Measurements from ENCODE around the gene SLC35G6.

The SLC35G6 gene

DNA sequence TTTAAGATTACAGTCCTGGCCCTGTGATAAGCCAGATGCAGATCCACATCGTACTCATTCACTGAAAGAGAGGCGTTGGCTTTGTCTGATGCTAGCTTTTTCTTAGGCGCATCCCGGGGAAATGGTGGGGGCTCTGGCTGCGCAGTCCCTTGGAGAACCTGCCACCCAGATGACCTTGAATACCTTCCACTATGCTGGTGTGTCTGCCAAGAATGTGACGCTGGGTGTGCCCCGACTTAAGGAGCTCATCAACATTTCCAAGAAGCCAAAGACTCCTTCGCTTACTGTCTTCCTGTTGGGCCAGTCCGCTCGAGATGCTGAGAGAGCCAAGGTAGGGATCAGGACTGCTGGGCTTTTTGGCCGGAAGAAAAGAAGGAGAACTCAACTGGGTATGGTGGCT, 26.9 kb downstream of the SLC35G6 start:
- DNase-seq, result no peak

DNA sequence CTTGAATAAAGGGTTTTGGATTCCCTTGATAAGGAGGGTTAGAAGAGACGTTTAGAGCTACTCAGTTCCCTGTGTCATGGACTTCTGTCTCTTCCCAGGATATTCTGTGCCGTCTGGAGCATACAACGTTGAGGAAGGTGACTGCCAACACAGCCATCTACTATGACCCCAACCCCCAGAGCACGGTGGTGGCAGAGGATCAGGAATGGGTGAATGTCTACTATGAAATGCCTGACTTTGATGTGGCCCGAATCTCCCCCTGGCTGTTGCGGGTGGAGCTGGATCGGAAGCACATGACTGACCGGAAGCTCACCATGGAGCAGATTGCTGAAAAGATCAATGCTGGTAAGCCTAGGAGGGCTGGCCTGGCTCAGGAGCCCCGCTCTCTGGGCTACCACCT, 27.6 kb downstream of the SLC35G6 start:
- no peak for DNase-seq

DNA sequence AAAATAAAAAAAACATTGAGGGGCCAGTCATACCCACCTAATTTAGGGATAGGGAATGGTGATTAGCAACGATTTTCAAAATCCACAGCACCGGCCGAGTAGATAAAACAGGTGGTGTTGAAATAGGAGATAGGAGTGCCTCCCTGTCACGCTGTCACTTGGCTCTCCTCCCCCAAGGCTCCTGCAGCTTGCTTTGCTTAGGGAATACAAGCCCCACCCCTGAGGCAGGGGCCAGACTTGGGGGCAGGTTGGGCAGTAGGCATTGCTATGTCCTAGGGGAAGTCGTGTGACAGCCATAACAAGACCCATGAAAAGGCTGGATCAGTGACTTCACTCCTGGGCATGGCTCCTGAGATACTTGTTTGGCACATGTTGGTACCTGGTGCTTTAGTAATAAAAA, 28.7 kb downstream of the SLC35G6 start:
- DNase-seq, result no peak

DNA sequence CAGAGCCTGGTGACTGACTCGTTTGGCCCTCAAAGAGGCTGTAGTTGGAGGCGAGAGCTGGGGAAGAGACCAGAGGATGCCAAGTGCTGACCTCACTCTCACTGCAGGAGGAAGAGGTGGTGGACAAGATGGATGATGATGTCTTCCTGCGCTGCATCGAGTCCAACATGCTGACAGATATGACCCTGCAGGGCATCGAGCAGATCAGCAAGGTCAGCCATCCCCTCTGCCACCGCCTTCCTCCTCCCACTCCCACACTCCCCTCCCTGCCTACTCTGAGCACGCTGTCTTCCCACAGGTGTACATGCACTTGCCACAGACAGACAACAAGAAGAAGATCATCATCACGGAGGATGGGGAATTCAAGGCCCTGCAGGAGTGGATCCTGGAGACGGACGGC, 29.9 kb downstream of the SLC35G6 start:
- DNase-seq, result no peak

DNA sequence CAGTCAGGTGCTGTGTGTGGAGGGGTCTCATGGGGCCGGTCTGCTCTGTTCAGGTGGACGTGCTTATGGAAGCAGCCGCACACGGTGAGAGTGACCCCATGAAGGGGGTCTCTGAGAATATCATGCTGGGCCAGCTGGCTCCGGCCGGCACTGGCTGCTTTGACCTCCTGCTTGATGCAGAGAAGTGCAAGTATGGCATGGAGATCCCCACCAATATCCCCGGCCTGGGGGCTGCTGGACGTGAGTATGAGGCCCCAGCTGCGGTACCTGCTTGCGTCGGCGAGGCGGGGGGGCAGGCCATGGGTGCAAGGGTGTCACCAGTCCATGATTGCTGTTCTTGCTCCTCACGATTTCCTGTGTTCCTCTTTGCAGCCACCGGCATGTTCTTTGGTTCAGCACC, 30.9 kb downstream of the SLC35G6 start:
- DNase-seq, result no peak

DNA sequence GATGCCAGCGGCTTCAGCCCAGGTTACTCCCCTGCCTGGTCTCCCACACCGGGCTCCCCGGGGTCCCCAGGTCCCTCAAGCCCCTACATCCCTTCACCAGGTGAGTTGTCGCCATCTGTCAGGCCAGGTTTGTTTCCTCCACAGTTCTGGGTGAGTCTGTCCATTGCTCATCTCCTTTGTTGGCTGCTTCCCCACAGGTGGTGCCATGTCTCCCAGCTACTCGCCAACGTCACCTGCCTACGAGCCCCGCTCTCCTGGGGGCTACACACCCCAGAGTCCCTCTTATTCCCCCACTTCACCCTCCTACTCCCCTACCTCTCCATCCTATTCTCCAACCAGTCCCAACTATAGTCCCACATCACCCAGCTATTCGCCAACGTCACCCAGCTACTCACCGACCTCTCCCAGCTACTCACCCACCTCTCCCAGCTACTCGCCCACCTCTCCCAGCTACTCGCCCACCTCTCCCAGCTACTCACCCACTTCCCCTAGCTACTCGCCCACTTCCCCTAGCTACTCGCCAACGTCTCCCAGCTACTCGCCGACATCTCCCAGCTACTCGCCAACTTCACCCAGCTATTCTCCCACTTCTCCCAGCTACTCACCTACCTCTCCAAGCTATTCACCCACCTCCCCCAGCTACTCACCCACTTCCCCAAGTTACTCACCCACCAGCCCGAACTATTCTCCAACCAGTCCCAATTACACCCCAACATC, 31.7 kb downstream of the SLC35G6 start:
- no peak for DNase-seq

DNA sequence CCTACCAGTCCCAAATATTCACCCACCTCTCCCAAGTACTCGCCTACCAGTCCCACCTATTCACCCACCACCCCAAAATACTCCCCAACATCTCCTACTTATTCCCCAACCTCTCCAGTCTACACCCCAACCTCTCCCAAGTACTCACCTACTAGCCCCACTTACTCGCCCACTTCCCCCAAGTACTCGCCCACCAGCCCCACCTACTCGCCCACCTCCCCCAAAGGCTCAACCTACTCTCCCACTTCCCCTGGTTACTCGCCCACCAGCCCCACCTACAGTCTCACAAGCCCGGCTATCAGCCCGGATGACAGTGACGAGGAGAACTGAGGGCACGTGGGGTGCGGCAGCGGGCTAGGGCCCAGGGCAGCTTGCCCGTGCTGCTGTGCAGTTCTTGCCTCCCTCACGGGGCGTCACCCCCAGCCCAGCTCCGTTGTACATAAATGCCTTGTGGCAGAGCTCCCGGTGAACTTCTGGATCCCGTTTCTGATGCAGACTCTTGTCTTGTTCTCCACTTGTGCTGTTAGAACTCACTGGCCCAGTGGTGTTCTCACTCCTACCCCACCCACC, 32.7 kb downstream of the SLC35G6 start:
- no peak for DNase-seq

DNA sequence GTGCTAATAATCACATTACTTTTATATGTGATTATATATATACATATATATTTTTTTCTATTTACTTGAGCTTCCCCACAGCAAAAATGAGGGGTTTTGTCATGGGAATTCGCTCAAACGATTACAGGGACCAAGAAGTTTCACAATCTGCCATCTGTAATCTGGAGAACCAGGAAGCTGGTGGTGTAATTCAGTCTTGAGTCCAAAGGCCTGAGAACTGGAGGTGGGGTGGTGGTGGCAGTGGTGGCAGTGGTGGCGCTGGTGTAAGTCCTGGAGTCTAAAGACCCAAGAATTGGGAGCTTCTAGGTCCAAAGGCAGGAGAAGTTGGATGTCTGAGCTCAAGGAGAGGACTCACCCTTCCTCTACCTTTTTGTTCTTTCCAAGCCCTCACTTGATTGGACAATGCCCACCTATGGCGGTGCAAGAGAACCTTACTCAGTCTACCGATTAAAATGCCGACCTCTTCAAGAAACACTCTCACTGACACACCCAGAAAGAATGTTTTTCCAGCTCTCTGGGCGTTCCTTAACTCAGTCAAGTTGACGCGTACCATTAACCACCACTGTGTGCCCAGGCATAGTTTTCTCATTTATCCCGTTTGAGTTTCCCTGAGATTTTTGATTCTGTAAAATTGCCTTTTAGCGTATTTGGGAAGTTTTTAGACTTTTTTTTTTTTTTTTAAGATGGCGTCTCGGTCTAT, 34.8 kb downstream of the SLC35G6 start:
- no peak for DNase-seq

DNA sequence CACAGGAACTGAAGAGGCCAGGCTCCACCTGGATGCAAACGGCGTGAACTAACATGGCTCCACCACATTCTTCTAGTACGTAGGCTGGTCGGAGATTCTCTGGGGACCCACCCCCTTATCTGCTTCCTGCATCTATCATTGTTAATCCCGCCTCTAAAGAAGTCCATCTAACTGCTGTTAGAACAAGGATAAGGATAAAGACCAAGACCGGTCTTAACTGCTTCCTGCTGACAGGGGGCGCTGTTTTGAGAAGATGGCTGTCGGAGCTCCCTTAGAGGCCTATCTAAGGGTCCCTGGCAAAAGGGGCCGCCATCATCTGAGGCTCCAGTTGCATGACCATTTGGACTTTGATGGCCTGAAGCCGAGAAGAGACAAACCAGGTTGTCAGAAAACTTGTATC, 41.8 kb downstream of the SLC35G6 start:
- DNase-seq, result no peak

DNA sequence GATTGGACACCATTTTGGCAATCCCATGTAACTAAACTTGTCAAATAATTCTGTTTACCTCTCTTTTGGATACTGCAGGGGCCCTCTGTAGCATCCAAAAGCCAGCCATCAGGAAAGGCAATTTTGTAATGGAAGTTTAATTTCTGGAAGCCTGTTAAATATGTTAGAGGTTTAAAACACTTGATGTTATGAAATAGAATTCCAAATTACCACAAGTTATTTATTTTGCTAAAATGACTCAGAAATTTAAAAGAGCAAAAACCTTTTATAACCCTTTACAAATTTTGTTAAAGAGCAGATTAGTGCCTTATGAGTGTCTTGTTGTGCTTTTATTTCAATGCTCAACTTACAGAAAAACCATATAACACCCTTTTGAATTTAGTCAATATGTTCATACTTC, 47.6 kb downstream of the SLC35G6 start:
- DNase-seq, result no peak

DNA sequence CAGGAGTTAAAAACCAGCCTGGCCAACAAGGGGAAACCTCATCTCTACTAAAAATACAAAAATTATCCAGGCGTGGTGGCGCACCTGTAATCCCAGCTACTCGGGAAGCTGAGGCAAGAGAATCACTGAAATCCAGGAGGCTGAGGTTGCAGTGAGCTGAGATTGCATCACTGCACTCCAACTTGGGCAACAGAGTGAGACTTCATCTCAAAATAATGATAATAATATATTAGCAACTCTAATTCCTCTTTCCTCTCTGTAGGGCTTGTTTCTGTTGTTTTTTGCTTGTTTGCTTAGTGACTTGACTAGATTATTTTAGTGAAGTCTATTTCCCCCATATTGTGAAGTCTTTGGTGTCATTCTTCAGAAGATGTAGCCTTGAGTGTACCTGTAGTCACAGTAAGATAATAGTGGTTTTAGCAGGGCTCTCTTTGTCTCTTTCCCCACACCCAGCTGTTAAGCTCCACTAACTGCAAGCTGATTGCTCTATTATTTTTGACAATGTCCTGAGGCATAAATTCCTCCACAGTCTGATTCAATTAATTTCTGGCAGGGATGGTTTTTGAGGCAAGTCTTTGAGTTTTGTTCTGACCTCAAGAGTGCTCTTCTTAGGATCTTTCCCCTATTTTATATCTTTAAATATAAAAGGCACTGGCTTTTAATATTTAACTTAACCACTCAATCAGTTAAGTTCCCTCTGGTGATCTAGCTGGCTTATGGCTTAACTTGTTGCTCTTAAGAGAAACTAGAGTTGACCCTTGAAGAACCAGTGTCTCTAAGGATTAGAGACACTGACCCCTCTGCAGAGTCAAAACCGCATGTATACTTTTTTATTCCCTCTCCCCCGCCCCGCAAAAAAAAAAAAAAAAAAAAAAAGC, 49.0 kb downstream of the SLC35G6 start:
- DNase-seq, result no peak
